HepG2 (cell line): ENCODE results near the gene PRR12. TPM values are rescaled to one million over a fixed set of nuclear protein-coding genes. Genes with fewer than 3 reads are reported as not detected.

Experiments used
- AFF4 ChIP-seq: sonication (generic); formaldehyde crosslinking; IDR thresholded peaks from 2 replicates; pipeline ENCODE4 v1.4.0; 2020; ENCODE audit warnings: missing genetic modification reagents
- AGO1 ChIP-seq: fragments of 200-400 bp; formaldehyde crosslinking; IDR thresholded peaks from 2 replicates; pipeline ENCODE4 v1.6.1; 2017; ENCODE audit warnings: mild to moderate bottlenecking, low read depth, low read length, moderate library complexity; ENCODE audit not compliant: poor library complexity, severe bottlenecking
- GATAD1 ChIP-seq: IDR thresholded peaks from 2 replicates; pipeline ENCODE4 v1.6.1; 2016; ENCODE audit warnings: missing genetic modification reagents, missing compliant biosample characterization
- HOXA3 ChIP-seq: sonication (generic); formaldehyde crosslinking; IDR thresholded peaks from 2 replicates; pipeline ENCODE4 v1.5.0; 2020; ENCODE audit warnings: missing genetic modification reagents
- KLF9 ChIP-seq: IDR thresholded peaks from 2 replicates; pipeline ENCODE4 v1.6.1; 2016; ENCODE audit warnings: low read depth
- NR2C2 ChIP-seq: sonication (generic); formaldehyde crosslinking; IDR thresholded peaks from 2 replicates; pipeline ENCODE4 v1.4.0; 2020; ENCODE audit warnings: missing genetic modification reagents, mild to moderate bottlenecking, moderate library complexity, borderline replicate concordance
- PCBP1 ChIP-seq: fragments of 200-400 bp; formaldehyde crosslinking; IDR thresholded peaks from 2 replicates; pipeline ENCODE4 v1.6.1; 2017; ENCODE audit warnings: mild to moderate bottlenecking, low read depth, low read length, borderline replicate concordance
- SOX13 ChIP-seq, 3 experiments: fragments of 450-650 bp in 1 of 3; sonication (generic) in 1 of 3; formaldehyde crosslinking in 1 of 3; IDR thresholded peaks in 2 of 3; conservative IDR thresholded peaks in 1 of 3; 2 replicates each; pipeline versions ENCODE4 v1.5.0 to v1.6.1; 2016 to 2020; ENCODE audit warnings: antibody characterized with exemption in 1 of 3, mild to moderate bottlenecking in 1 of 3, missing compliant biosample characterization in 1 of 3, missing genetic modification reagents in 1 of 3, moderate library complexity in 1 of 3
- SOX5 ChIP-seq: IDR thresholded peaks from 2 replicates; pipeline ENCODE4 v1.6.1; 2016; ENCODE audit warnings: borderline replicate concordance
- TFDP2 ChIP-seq: sonication (generic); formaldehyde crosslinking; IDR thresholded peaks from 2 replicates; pipeline ENCODE4 v1.4.0; 2020; ENCODE audit warnings: missing genetic modification reagents
- UBTF ChIP-seq: sonication (generic); formaldehyde crosslinking; IDR thresholded peaks from 2 replicates; pipeline ENCODE4 v1.4.0; 2020; ENCODE audit warnings: mild to moderate bottlenecking, missing genetic modification reagents
- ZFP82 ChIP-seq: sonication (generic); formaldehyde crosslinking; IDR thresholded peaks from 2 replicates; pipeline ENCODE4 v1.5.1; 2020; ENCODE audit warnings: mild to moderate bottlenecking, missing genetic modification reagents, borderline replicate concordance
- ZGPAT ChIP-seq: IDR thresholded peaks from 2 replicates; pipeline ENCODE4 v1.6.1; 2016; ENCODE audit warnings: mild to moderate bottlenecking
- ZNF430 ChIP-seq: sonication (generic); formaldehyde crosslinking; IDR thresholded peaks from 2 replicates; pipeline ENCODE4 v1.9.0; 2021; ENCODE audit warnings: mild to moderate bottlenecking, missing genetic modification reagents
- ZNF660 ChIP-seq: sonication (generic); formaldehyde crosslinking; IDR thresholded peaks from 2 replicates; pipeline ENCODE4 v1.5.1; 2020; ENCODE audit warnings: mild to moderate bottlenecking, low read depth, missing genetic modification reagents, borderline replicate concordance
- ZNF879 ChIP-seq: sonication (generic); formaldehyde crosslinking; IDR thresholded peaks from 2 replicates; pipeline ENCODE4 v1.8.1; 2023; ENCODE audit warnings: missing genetic modification reagents
- polyA plus RNA-seq, 8 experiments: library from polyadenylated mRNA; depleted of rRNA in 3 of 8; stranded (reverse) in 7 of 8; unstranded in 1 of 8; fragments of >200 nt; fragmentation: Illumina TruSeq in 4 of 8; extraction: Trizol in 4 of 8; gene quantifications; 2 replicates each; pipeline versions ENCODE4 v1.2.1 to v1.2.3, GENCODE V29; 2011 to 2016; ENCODE audit warnings: low read depth in 4 of 8, missing spikeins in 1 of 8, mixed read lengths in 1 of 8; ENCODE audit not compliant: insufficient read depth in 1 of 8
- total RNA-seq, 5 experiments: library from RNA; depleted of rRNA; stranded (reverse); fragments of >200 nt; fragmentation: Illumina TruSeq; extraction: Trizol; gene quantifications; 2 replicates each; pipeline ENCODE4 v1.2.3, GENCODE V29; 2016; ENCODE audit warnings: low read depth in 1 of 5

PRR12 gene
- total and polyA plus RNA-seq, 2 of the 13 experiments (the other 11 are each of a cell fraction or from before 2014, with no cell fraction given): 0.62 to 1.5 TPM

GRCh38 chr19:49641688-49642491 lies 50.9 kb downstream of the PRR12 start, which contains the start of gene SCAF1 (continued):
- TF ChIP-seq ZGPAT (CRISPR knock-in tag): peak; percentile 84
- TF ChIP-seq TFDP2 (CRISPR knock-in tag): peak; percentile 92
- TF ChIP-seq HOXA3 (CRISPR knock-in tag): peak; percentile 93
- peak; percentile 86; the same call in 1 of the 2 replicates for TF ChIP-seq ZFP82 (CRISPR knock-in tag)
- peak; percentile 69 for TF ChIP-seq AGO1
- peak; percentile 17; the same call in 1 of the 2 replicates for TF ChIP-seq SOX13 (IDR thresholded peaks at IDR 0.05)
- no peak for TF ChIP-seq SOX13 (CRISPR knock-in tag; conservative IDR thresholded peaks at IDR 0.05 in 1 of 2, IDR thresholded peaks at IDR 0.05 in 1 of 2)
- peak; percentile 98 for TF ChIP-seq NR2C2 (CRISPR knock-in tag)
- TF ChIP-seq ZNF660: no peak
- no peak for TF ChIP-seq ZNF430
- TF ChIP-seq UBTF (CRISPR knock-in tag): peak; percentile 35
- TF ChIP-seq ZNF879 (CRISPR knock-in tag): no peak
- TF ChIP-seq SOX5: peak; percentile 33; the same call in 1 of the 2 replicates
- TF ChIP-seq PCBP1: peak; percentile 66; the same call in 1 of the 2 replicates
- peak; percentile 87 for TF ChIP-seq GATAD1 (CRISPR knock-in tag)
- TF ChIP-seq KLF9 (CRISPR knock-in tag): no peak
- no peak for TF ChIP-seq AFF4 (CRISPR knock-in tag)
